HL-60/S4 treated with retinoic acid at 250 ng/mL for 4 days and 3 days (cell line): Measurements from ENCODE around the gene NFIX.

ENCODE experiments used
- in situ Hi-C: fragments of 300-500 bp; cut with MboI; formaldehyde crosslinking; loops from 2 replicates; pipeline ENCODE4 v1.7.0; 2022; ENCODE audit warnings: low sequenced_read_pairs

The NFIX gene

GRCh38 chr19:13089139-13089856 lies 94.0 kb downstream of the NFIX start:
- in situ Hi-C loops, result no loop called here

- in situ Hi-C loops, result loop anchor here (5.0 kb wide), 1 partner anchor 118 kb away; no protein-coding TSS in a partner anchor
Observed at GRCh38 chr19:13089857-13090507, 94.7 kb downstream of the NFIX start.

- in situ Hi-C loops, result loop anchor here (5.0 kb wide), 1 partner anchor 118 kb away; no protein-coding TSS in a partner anchor
Observed at GRCh38 chr19:13090511-13091231, 95.4 kb downstream of the NFIX start.

- in situ Hi-C loops, result loop anchor here (5.0 kb wide), 1 partner anchor 119 kb away; no protein-coding TSS in a partner anchor
Observed at GRCh38 chr19:13091400-13092157, 96.3 kb downstream of the NFIX start.

GRCh38 chr19:13092158-13092543 lies 96.9 kb downstream of the NFIX start:
- in situ Hi-C loops, result loop anchor here (5.0 kb wide), 1 partner anchor 120 kb away; no protein-coding TSS in a partner anchor

- in situ Hi-C loops, result loop anchor here (5.0 kb wide), 1 partner anchor 120 kb away; no protein-coding TSS in a partner anchor
Observed at GRCh38 chr19:13092606-13093235, 97.4 kb downstream of the NFIX start.

- in situ Hi-C loops, result loop anchor here (5.0 kb wide), 1 partner anchor 121 kb away; no protein-coding TSS in a partner anchor
Observed at GRCh38 chr19:13093407-13094105, 98.3 kb downstream of the NFIX start.

- in situ Hi-C loops, result loop anchor here (5.0 kb wide), 1 partner anchor 122 kb away; no protein-coding TSS in a partner anchor
Observed at GRCh38 chr19:13094106-13094504, 98.8 kb downstream of the NFIX start.

- in situ Hi-C loops, result loop anchor here (5.0 kb wide), 1 partner anchor 123 kb away; no protein-coding TSS in a partner anchor
Observed at GRCh38 chr19:13094771-13095392, 99.6 kb downstream of the NFIX start.

GRCh38 chr19:13095393-13095784 lies 100.1 kb downstream of the NFIX start:
- in situ Hi-C loops, result no loop called here

GRCh38 chr19:13095934-13096927 lies 101.0 kb downstream of the NFIX start:
- in situ Hi-C loops, result no loop called here

GRCh38 chr19:13097033-13097462 lies 101.8 kb downstream of the NFIX start:
- in situ Hi-C loops, result no loop called here

- in situ Hi-C loops, result no loop called here
Observed at GRCh38 chr19:13097463-13098258, 102.4 kb downstream of the NFIX start.

GRCh38 chr19:13098277-13099072 lies 103.2 kb downstream of the NFIX start:
- in situ Hi-C loops, result no loop called here

- in situ Hi-C loops, result no loop called here
Observed at GRCh38 chr19:13099073-13099999, 104.1 kb downstream of the NFIX start.
